Ovary (tissue), 9 donors: ENCODE data around the gene RGS19. TPM values are rescaled to one million over a fixed set of nuclear protein-coding genes. Genes with fewer than 3 reads are reported as not detected.

Experiments
- DNase-seq, 5 donors: peaks; one replicate each; pipeline ENCODE4 v3.0.0-alpha.2; 2019 to 2020
- H3K27ac ChIP-seq, 2 donors: fragments of 200-600 bp; one replicate each; pipeline versions ENCODE4 v1.5.1 to v1.8.0; 2019 to 2022
- H3K27me3 ChIP-seq: fragments of 200-600 bp; one replicate; pipeline ENCODE4 v1.8.0; 2022
- H3K36me3 ChIP-seq: fragments of 200-600 bp; sonication (generic); one replicate; pipeline ENCODE4 v1.5.1; 2019
- H3K4me1 ChIP-seq: one replicate; pipeline ENCODE4 v1.8.1; 2013; ENCODE audit warnings: mild to moderate bottlenecking, moderate library complexity; ENCODE audit not compliant: insufficient read depth
- H3K4me3 ChIP-seq: fragments of 200-600 bp; sonication (generic); one replicate; pipeline ENCODE4 v1.5.1; 2017
- H3K9me3 ChIP-seq, 2 donors: fragments of 200-600 bp in 1 of 2; sonication (generic) in 1 of 2; one replicate each; pipeline versions ENCODE4 v1.5.1 to v1.8.1; 2013 to 2019; ENCODE audit warnings: mild to moderate bottlenecking in 1 of 2, moderate library complexity in 1 of 2
- EP300 ChIP-seq: sonication (generic); formaldehyde crosslinking; IDR thresholded peaks from one replicate; pipeline ENCODE4 v1.6.1; 2017; ENCODE audit warnings: antibody characterized with exemption
- POLR2A ChIP-seq: fragments of 450-650 bp; IDR thresholded peaks from one replicate; pipeline ENCODE4 v1.6.1; 2017; ENCODE audit warnings: antibody characterized with exemption, mild to moderate bottlenecking, moderate library complexity
- WGBS, 3 donors: extraction: QIAGEN DNeasy Blood & Tissue Kit in 1 of 3; methylation state at CpG; one replicate each; pipeline versions ENCODE4 v1.1.5 to v1.1.7; 2013 to 2017; 5-methylcytosine and 5-hydroxymethylcytosine counted together
- intact Hi-C, 4 donors: fragments of 100-400 bp; cut with DNase I; formaldehyde crosslinking; loops; one replicate each; pipeline versions ENCODE4 v1.11.0 to v1.15.1; 2022 to 2023
- polyA plus RNA-seq, 2 donors: library from polyadenylated mRNA; stranded (reverse); fragments of 200-250 nt in 1 of 2; fragments of 350-450 nt in 1 of 2; fragmentation: Illumina TruSeq in 1 of 2; extraction: RNeasy Lipid Tissue Mini Kit (QIAGEN cat#74804) in 1 of 2; gene quantifications; one replicate each; pipeline ENCODE4 v1.2.3, GENCODE V29; 2013 to 2014
- total RNA-seq, 7 donors: library from RNA; depleted of rRNA in 2 of 7; stranded (reverse); fragments of >200 nt in 2 of 7; fragmentation: NEBNext Ultra II Directional in 3 of 7; extraction: Animal tissue kit (Norgen Biotek cat#: 25700) in 3 of 7; gene quantifications; one replicate each; pipeline versions ENCODE4 v1.1.0 to v1.2.4, GENCODE V29; 2016 to 2023
- TF ChIP-seq, protein P1 (sequence below), 3 donors: fragments of 450-650 bp in 2 of 3; fragments of 200-600 bp in 1 of 3; IDR thresholded peaks; one replicate each; pipeline versions ENCODE4 v1.5.1 to v1.8.0; 2016 to 2022; ENCODE audit warnings: antibody characterized with exemption in 3 of 3, mild to moderate bottlenecking in 1 of 3
- donor health status: DM: no; HTN: no; CAD: no; lungs with moderate emphysema.
- donor health status: DM: no; HTN: no; CAD: no.
- donor health status: Bipolar disorder and iron deficiency.
- donor health status: DM: yes; HTN: yes; CAD: no.
- donor health status: DM: no; HTN: no; CAD: no.
- donor health status: DM: yes; HTN: yes; CAD: no.

The RGS19 gene
- total and polyA plus RNA-seq, 9 donors, result 2.1 to 7.6 (median 4.5) TPM

DNA sequence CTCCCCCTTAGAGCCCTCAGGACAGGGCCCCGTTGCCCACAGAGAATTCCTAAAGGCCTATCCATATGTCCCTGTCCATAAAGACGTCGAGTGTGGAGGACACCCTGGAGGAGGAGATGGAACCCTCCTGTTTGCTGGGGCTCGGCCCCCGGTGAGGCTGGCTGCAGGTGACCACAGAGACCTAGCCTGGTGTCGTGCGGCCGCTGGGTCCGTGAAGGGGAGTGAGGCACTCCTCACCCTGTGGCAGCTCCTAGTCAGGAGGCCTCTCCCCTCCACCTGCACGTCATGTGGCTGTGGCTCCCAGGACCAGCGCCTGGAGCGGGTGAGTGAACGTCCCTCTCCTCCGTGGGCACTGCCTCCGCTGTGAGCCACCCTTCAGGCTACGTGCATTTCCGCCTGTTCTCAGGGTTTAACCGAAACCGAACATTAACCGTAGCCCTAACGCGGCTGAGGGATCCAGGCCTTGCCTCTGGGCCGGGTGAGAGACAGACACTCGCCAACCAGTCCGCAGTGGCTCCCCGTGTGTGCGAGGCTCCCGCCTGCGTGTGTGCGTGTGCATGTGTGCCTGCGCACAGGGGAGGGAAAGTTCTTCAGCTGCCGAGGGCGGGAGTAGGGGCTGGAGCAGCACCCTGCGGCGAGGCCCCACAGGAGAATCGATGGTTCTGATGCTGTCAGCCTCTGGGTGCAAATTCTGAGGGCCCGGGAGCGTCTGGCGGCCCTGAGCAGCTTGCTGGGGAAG lies 22.3 kb downstream of the RGS19 start:
- TF ChIP-seq, protein P1, sequence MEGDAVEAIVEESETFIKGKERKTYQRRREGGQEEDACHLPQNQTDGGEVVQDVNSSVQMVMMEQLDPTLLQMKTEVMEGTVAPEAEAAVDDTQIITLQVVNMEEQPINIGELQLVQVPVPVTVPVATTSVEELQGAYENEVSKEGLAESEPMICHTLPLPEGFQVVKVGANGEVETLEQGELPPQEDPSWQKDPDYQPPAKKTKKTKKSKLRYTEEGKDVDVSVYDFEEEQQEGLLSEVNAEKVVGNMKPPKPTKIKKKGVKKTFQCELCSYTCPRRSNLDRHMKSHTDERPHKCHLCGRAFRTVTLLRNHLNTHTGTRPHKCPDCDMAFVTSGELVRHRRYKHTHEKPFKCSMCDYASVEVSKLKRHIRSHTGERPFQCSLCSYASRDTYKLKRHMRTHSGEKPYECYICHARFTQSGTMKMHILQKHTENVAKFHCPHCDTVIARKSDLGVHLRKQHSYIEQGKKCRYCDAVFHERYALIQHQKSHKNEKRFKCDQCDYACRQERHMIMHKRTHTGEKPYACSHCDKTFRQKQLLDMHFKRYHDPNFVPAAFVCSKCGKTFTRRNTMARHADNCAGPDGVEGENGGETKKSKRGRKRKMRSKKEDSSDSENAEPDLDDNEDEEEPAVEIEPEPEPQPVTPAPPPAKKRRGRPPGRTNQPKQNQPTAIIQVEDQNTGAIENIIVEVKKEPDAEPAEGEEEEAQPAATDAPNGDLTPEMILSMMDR (IDR thresholded peaks at IDR 0.05), result no peak
- TF ChIP-seq POLR2A (no peak), EP300 (no peak)
- Histone ChIP-seq H3K27me3 (no peaks in the 10 kb centered on the region), H3K27ac (no peak overlapping the region), H3K36me3 (no peaks in the 10 kb centered on the region), H3K4me1 (no peaks in the 10 kb centered on the region), H3K4me3 (no peak overlapping the region), H3K9me3 (no peaks in the 10 kb centered on the region)
- WGBS, 3 donors, result 55 to 66% (median 62%) methylated on average over 38 to 39 of the region's 39 CpGs
- no peak for DNase-seq
- intact Hi-C loops, result no loop called here

DNA sequence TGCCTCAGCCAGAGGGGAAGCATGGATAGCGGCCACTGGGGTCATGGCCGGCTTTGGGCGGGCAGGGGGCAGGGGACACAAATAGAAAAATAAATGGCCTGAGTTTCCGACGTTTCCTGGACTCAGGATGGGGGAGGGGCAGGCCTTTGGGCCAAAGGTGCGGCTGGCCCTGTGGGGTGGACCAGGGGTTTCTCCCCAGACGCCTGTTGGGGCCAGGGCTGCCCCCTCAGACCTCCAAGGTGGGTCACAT lies 22.8 kb downstream of the RGS19 start:
- no peaks in the 10 kb centered on the region for H3K36me3 ChIP-seq
- H3K27ac ChIP-seq, result no peak overlapping the region
- H3K4me1 ChIP-seq, result no peaks in the 10 kb centered on the region
- no peak for TF ChIP-seq EP300
- TF ChIP-seq, protein P1 (IDR thresholded peaks at IDR 0.05), result no peak
- no peak for TF ChIP-seq POLR2A
- WGBS, 3 donors, result 35 to 40% (median 38%) methylated on average over 7 of the region's 7 CpGs
- H3K9me3 ChIP-seq, result no peaks in the 10 kb centered on the region
- intact Hi-C loops, result no loop called here
- no peak for DNase-seq
- no peak overlapping the region for H3K4me3 ChIP-seq
- H3K27me3 ChIP-seq, result no peaks in the 10 kb centered on the region

DNA sequence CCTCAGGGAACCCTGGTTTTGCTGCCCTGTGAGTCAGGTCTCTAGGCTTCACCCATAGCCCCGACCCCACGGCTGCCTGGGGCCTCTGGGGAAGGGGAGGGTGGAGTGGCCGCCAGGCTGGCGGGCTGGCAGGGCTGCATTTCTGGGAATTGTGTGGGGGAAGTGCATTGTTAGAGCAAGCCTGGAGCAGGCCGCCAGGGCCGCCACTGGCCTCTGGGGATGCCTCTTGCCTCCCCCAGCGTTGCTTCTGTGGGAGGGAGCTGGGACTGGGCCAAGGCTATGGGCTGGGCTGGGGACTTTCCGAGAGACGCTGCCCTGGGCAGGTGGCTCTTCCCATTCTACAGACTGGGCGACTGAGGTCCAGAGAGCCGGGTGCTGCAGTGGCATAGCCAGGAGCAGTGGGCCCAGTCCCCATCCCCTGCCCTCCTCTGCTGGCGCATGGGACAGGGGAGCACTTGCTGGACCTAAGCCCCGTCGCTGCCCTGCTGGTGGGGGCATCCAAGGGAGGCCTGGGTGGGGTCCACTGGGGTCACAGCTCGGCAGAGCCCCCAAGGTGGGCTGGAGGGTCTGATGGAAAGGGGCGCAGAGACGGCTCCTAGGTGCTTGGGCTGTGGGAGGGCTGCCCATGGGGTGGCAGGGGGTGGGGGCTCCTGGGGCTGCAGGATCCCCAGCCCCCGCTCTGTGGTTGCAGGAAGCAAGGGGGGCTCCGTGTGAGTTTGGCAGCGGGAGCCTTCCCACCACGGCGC lies 23.3 kb downstream of the RGS19 start:
- no peak overlapping the region for H3K27ac ChIP-seq
- no peak for DNase-seq
- 30 to 41% (median 38%) methylated on average over 18 to 22 of the region's 22 CpGs for WGBS, 3 donors
- H3K4me3 ChIP-seq, result no peak overlapping the region
- TF ChIP-seq EP300, result no peak
- TF ChIP-seq POLR2A, result no peak
- TF ChIP-seq, protein P1 (IDR thresholded peaks at IDR 0.05), result no peak
- intact Hi-C loops, result no loop called here
- no peaks in the 10 kb centered on the region for H3K36me3 ChIP-seq
- H3K9me3 ChIP-seq, result no peaks in the 10 kb centered on the region
- H3K27me3 ChIP-seq, result peaks cover under 1% of the 10 kb centered on the region
- H3K4me1 ChIP-seq, result no peaks in the 10 kb centered on the region

DNA sequence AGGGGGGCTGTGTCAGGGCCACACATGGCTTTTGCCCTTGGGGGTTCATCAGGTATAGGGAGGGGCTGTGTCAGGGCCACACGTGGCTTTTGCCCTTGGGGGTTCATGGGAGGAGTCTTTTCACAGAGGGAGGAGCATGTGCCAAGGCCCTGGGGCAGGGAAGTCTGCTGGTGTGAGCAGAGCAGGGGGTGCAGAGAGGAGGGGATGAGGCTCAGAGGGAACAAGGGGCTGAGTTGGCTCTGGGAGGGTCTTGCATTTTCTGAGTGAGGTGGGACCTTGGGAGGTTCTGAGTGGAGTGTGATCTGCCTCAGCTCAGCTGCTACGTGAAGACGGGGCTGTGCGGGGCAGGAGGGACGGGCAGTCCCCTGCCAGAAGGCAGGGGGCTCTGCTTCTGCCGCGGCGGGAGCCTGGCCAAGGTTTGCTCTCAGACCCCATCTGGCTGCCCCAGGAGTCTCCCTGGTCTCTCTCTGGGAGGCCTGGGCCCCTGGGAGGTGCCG lies 23.9 kb downstream of the RGS19 start:
- H3K4me3 ChIP-seq, result no peak overlapping the region
- TF ChIP-seq, protein P1 (IDR thresholded peaks at IDR 0.05), result no peak
- TF ChIP-seq POLR2A (no peak), EP300 (no peak)
- no peak for DNase-seq
- H3K9me3 ChIP-seq, result no peaks in the 10 kb centered on the region
- WGBS, 3 donors, result 45 to 55% (median 47%) methylated on average over 9 of the region's 9 CpGs
- peaks cover 3% of the 10 kb centered on the region for H3K27me3 ChIP-seq
- no peaks in the 10 kb centered on the region for H3K36me3 ChIP-seq
- no peaks in the 10 kb centered on the region for H3K4me1 ChIP-seq
- intact Hi-C loops, result no loop called here
- no peak overlapping the region for H3K27ac ChIP-seq
